Activated naive CD4-positive, alpha-beta T cell treated with anti-CD3 and anti-CD28 coated beads, Interleukin-2, amount 50 U/mL, for 72 hours (primary cell): ENCODE data around the gene SIKE1. TPM values are rescaled to one million over a fixed set of nuclear protein-coding genes. Genes with fewer than 3 reads are reported as not detected.

Experiments used
- ATAC-seq, 2 donors: fragments of 150-1000 bp; cut with Tn5 transposase; 2 replicates each; pipeline ENCODE4 v1.10.0; 2021; ENCODE audit warnings: mild to moderate bottlenecking in 2 of 2, moderate library complexity in 2 of 2
- DNase-seq, 2 donors: peaks; one replicate each; pipeline ENCODE4 v3.0.0; 2021 to 2022; ENCODE audit warnings: low spot score in 2 of 2
- H3K27ac Mint-ChIP-seq, 2 donors: one replicate each; pipeline ENCODE4 v1.8.0; 2022; ENCODE audit warnings: mild to moderate bottlenecking in 2 of 2, mixed read lengths in 2 of 2
- H3K36me3 Mint-ChIP-seq, 2 donors: one replicate each; pipeline ENCODE4 v1.8.0; 2022; ENCODE audit warnings: mixed read lengths in 2 of 2
- H3K9me3 Mint-ChIP-seq, 2 donors: one replicate each; pipeline ENCODE4 v1.8.0; 2022; ENCODE audit warnings: mixed read lengths in 2 of 2
- total RNA-seq, 2 donors: library from RNA; stranded (reverse); gene quantifications; one replicate each; pipeline ENCODE4 v1.2.3, GENCODE V29; 2022

Gene SIKE1
- total RNA-seq, 2 donors from 2014 or later: 61.1 to 76.0 TPM

DNA sequence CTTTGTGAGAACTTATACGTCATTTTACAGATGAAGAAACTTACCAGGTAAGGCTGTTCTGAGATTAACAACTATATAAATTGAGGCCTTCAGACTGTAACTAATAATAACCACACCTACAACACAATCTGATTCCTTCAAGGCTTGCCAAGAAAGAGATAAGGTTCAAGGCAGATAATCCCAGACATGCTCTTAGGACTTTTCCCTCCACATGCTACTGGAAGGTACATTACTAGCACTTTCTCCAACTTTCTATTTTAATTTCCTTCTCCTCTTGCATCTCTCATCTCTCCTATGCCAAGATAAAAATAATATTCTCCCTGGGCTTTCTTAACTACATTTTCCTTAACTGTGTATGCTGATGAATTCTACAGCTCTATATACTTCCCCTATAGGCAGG lies 45.0 kb downstream of the SIKE1 start:
- Mint-ChIP-seq H3K9me3 (no peaks in the 10 kb centered on the region), H3K36me3 (peaks cover 11 to 32% of the 10 kb centered on the region in 2 donors), H3K27ac (peak overlapping the region in 1 of 2 donors; percentile 15)
- no peak for ATAC-seq
- no peak for DNase-seq

DNA sequence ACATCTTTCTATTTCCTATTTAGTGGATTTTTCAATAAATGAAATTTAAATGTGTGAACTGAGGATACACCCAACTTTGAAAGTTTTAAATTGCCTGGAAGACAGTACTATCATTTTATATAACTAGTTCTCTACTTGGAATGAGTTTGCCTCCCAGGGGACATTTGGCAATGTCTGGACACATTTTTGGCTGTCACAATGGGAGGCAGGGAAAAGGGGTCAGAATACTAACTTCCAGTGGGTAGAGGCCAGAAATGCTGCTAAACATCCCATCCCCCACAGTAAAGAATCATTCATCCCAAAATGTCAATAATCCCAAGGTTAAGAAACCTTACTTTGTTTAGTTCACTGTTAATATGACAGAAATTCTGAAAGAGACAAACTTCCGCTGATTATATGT lies 50.7 kb downstream of the SIKE1 start:
- ATAC-seq (no peak), DNase-seq (no peak)
- H3K9me3 Mint-ChIP-seq: no peaks in the 10 kb centered on the region
- H3K27ac Mint-ChIP-seq: peak overlapping the region in 1 of 2 donors; percentile 55
- H3K36me3 Mint-ChIP-seq: peaks cover 5 to 48% of the 10 kb centered on the region in 2 donors

DNA sequence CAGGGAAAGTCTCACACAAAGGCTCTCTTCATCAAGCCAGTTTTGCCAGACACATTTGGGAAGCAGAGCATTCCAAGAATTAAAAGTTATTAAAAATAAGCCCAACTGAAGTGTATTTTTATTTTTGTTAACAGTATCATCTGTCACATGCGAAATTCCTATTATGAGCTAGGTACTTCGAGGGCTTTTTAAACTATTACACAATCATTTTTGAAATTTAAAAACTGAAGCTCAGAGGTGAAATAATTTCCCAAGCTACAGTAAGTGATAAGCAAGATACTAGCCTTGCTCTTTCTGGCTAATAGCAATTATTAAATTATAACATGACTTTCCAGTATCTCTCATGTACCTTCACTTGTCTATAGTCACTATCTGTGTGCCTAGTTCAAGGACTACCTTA lies 51.9 kb downstream of the SIKE1 start:
- H3K27ac Mint-ChIP-seq: peak overlapping the region in 1 of 2 donors; percentile 4
- no peaks in the 10 kb centered on the region for H3K9me3 Mint-ChIP-seq
- H3K36me3 Mint-ChIP-seq: peaks cover 5 to 61% of the 10 kb centered on the region in 2 donors
- ATAC-seq (no peak), DNase-seq (no peak)

DNA sequence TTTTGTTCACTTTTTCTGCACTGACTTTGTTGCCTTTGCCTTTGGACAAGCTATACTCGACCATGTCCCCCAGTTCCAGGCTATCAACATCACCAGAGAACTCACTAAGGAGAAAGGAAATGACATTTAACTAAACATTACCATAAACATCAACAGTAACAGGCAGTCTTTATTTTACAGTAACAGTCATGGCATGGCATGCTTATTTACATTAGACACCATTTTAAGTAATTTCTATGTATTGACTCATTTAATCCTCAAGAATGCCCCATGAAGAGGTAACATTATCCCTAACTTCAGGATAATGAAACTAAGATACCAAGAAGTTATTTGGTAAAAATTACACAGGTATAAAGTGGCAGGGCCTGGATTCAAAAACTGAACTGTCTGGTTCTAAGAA lies 55.3 kb downstream of the SIKE1 start:
- H3K36me3 Mint-ChIP-seq: peaks cover 9 to 60% of the 10 kb centered on the region in 2 donors
- no peak for ATAC-seq
- H3K27ac Mint-ChIP-seq: peak overlapping the region in 1 of 2 donors; percentile 61
- DNase-seq: no peak
- no peaks in the 10 kb centered on the region for H3K9me3 Mint-ChIP-seq

DNA sequence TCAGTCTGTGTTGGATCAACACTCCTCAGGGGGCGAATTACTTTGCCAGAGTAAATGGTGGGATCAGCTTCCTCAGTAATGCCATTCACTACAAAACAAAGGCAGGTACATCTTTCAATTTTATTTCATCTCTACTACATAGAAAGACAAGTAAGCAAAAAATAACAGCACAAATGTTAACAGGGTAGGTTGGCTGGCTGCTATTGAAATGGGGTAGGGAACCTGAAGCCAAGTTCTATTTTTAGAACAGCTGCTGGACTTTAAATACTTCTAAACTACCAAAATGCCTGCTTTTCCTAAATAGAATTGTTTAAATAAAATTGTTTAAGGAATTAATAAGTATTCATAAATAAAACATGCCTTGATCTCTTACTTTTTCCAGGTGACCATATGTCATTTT lies 56.6 kb downstream of the SIKE1 start:
- DNase-seq (no peak), ATAC-seq (no peak)
- peak overlapping the region; percentile 61 to 72 for H3K27ac Mint-ChIP-seq
- H3K9me3 Mint-ChIP-seq: no peaks in the 10 kb centered on the region
- peaks cover 17 to 58% of the 10 kb centered on the region in 2 donors for H3K36me3 Mint-ChIP-seq

DNA sequence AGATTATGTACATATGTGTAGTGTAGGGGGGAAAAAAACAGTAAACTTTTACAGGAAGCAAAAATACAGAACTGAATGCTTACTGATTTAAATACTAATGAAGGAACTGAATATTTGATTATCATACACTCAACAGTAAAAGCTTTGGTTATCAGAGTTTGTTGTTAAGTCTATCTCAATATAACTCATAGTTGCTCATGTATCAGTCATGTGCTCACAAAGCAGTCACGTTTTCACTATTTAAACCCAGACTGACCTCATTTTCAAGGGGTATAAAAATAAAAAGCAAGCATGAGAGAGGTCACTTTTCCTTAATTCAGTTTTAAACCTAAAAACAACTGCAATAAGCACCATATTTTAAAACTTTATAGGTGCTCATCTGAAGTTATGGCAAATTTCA lies 57.0 kb downstream of the SIKE1 start:
- ATAC-seq: no peak
- H3K36me3 Mint-ChIP-seq: peaks cover 21 to 62% of the 10 kb centered on the region in 2 donors

DNA sequence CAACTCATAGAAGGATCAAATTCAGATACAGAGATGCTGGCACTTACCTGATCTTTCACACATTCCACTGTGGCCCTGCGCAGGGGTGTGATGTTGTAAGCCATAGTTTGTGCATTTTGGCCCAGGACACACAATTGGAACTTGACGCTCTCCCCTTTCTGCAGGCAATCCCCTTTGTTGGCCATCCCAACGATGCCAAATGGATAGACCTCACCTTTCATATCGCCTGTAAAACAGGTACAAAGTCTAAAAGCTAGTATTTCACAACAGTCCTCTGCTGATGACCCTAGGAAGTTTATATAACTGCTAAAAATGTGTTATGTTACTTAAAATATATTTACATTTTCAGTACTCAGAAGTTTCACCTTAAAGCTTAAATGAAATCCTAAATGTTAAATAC lies 60.0 kb downstream of the SIKE1 start:
- peak overlapping the region in 1 of 2 donors; percentile 24 for H3K27ac Mint-ChIP-seq
- no peaks in the 10 kb centered on the region for H3K9me3 Mint-ChIP-seq
- no peak for ATAC-seq
- no peak for DNase-seq
- peaks cover 33 to 68% of the 10 kb centered on the region in 2 donors for H3K36me3 Mint-ChIP-seq

More for the DNA sequence above, 57.0 kb downstream of the SIKE1 start:
- Mint-ChIP-seq H3K9me3 (no peaks in the 10 kb centered on the region), H3K27ac (peak overlapping the region in 1 of 2 donors; percentile 61)
- no peak for DNase-seq

Other genes starting within 250 kb of the SIKE1 start
- 10 to 100 TPM; 37.8 to 44.1 TPM for gene BCAS2, start 199.1 kb downstream of the SIKE1 start, total RNA-seq
- 1 to 10 TPM in 1 of 2 donors, under 1 TPM in 1; 0.35 to 2.3 TPM for gene DENND2C, start 110.6 kb downstream of the SIKE1 start, total RNA-seq
- not detected for gene AMPD1, start 85.1 kb downstream of the SIKE1 start, total RNA-seq
- 10 to 100 TPM; 43.9 to 52.3 TPM for gene NRAS, start 63.9 kb downstream of the SIKE1 start, total RNA-seq
- gene CSDE1, start 22.7 kb downstream of the SIKE1 start, total RNA-seq: 100 to 1,000 TPM; 433 to 486 TPM
- not detected for gene SYCP1, start 74.2 kb upstream of the SIKE1 start, total RNA-seq
- gene TSHB, start 249.1 kb upstream of the SIKE1 start, total RNA-seq: not detected